Stomach smooth muscle (tissue), 2 donors: Measurements from ENCODE around the gene OR5AR1.

Experiments used
- H3K27ac ChIP-seq: one replicate; pipeline ENCODE4 v1.7.0; 2013; ENCODE audit warnings: mild to moderate bottlenecking, low read length, inconsistent platforms
- H3K27me3 ChIP-seq, 2 donors: one replicate each; pipeline ENCODE4 v1.7.0; 2013; ENCODE audit warnings: low read length in 2 of 2; ENCODE audit not compliant: insufficient read depth in 2 of 2, control insufficient read depth in 1 of 2
- H3K36me3 ChIP-seq, 2 donors: one replicate each; pipeline ENCODE4 v1.7.0; 2013; ENCODE audit warnings: low read length in 2 of 2; ENCODE audit not compliant: control insufficient read depth in 2 of 2, insufficient read depth in 2 of 2
- H3K4me1 ChIP-seq: one replicate; pipeline ENCODE4 v1.7.0; 2013; ENCODE audit warnings: low read length; ENCODE audit not compliant: control insufficient read depth, insufficient read depth
- H3K4me3 ChIP-seq, 2 donors: one replicate each; pipeline ENCODE4 v1.7.0; 2013; ENCODE audit warnings: low read length in 2 of 2
- H3K9ac ChIP-seq, 2 donors: one replicate each; pipeline ENCODE4 v1.7.0; 2013; ENCODE audit warnings: low read length in 2 of 2, mild to moderate bottlenecking in 1 of 2
- H3K9me3 ChIP-seq, 2 donors: one replicate each; pipeline ENCODE4 v1.7.0; 2013; ENCODE audit warnings: low read length in 2 of 2; ENCODE audit not compliant: control insufficient read depth in 2 of 2
- donor health status: healthy.
- donor health status: Pancreatic carcinoma.

Gene OR5AR1

GRCh38 chr11:56693428-56693827 lies 29.9 kb downstream of the OR5AR1 start:
- no peak overlapping the region for H3K4me3 ChIP-seq
- no peak overlapping the region for H3K9ac ChIP-seq
- H3K27ac ChIP-seq, result no peak overlapping the region
- no peaks in the 10 kb centered on the region for H3K36me3 ChIP-seq
- no peaks in the 10 kb centered on the region for H3K9me3 ChIP-seq
- no peaks in the 10 kb centered on the region for H3K4me1 ChIP-seq
- H3K27me3 ChIP-seq, result no peaks in the 10 kb centered on the region

GRCh38 chr11:56698795-56699194 lies 35.3 kb downstream of the OR5AR1 start, which contains the start of gene OR9G1:
OR9G1 (plus strand) TSS chr11:56699095; CDS start chr11:56700388, 1,293 bp downstream.
- no peaks in the 10 kb centered on the region for H3K4me1 ChIP-seq
- no peaks in the 10 kb centered on the region for H3K27me3 ChIP-seq
- H3K36me3 ChIP-seq, result no peaks in the 10 kb centered on the region
- no peaks in the 10 kb centered on the region for H3K9me3 ChIP-seq
- no peak within 1 kb of the TSS for H3K4me3 ChIP-seq
- no peak within 1 kb of the TSS for H3K27ac ChIP-seq
- no peak within 1 kb of the TSS for H3K9ac ChIP-seq

- Histone ChIP-seq H3K27me3 (no peaks in the 10 kb centered on the region), H3K9me3 (no peaks in the 10 kb centered on the region), H3K9ac (no peak overlapping the region), H3K27ac (no peak overlapping the region), H3K4me3 (no peak overlapping the region), H3K36me3 (no peaks in the 10 kb centered on the region), H3K4me1 (no peaks in the 10 kb centered on the region)
Measured at GRCh38 chr11:56700242-56700913, 36.9 kb downstream of the OR5AR1 start.

- Histone ChIP-seq H3K9me3 (no peaks in the 10 kb centered on the region), H3K4me3 (no peak overlapping the region), H3K27me3 (no peaks in the 10 kb centered on the region), H3K4me1 (no peaks in the 10 kb centered on the region), H3K36me3 (no peaks in the 10 kb centered on the region), H3K9ac (no peak overlapping the region), H3K27ac (no peak overlapping the region)
Measured at GRCh38 chr11:56700914-56701485, 37.5 kb downstream of the OR5AR1 start.

- H3K9ac ChIP-seq, result no peak overlapping the region
- H3K9me3 ChIP-seq, result peaks cover 0 to 3% of the 10 kb centered on the region in 2 donors
- no peak overlapping the region for H3K4me3 ChIP-seq
- no peaks in the 10 kb centered on the region for H3K27me3 ChIP-seq
- no peaks in the 10 kb centered on the region for H3K36me3 ChIP-seq
- no peaks in the 10 kb centered on the region for H3K4me1 ChIP-seq
- H3K27ac ChIP-seq, result no peak overlapping the region
Measured at GRCh38 chr11:56705784-56706396, 42.4 kb downstream of the OR5AR1 start.

- H3K27ac ChIP-seq, result no peak overlapping the region
- H3K9ac ChIP-seq, result no peak overlapping the region
- no peaks in the 10 kb centered on the region for H3K36me3 ChIP-seq
- H3K4me1 ChIP-seq, result no peaks in the 10 kb centered on the region
- no peak overlapping the region for H3K4me3 ChIP-seq
- no peaks in the 10 kb centered on the region for H3K27me3 ChIP-seq
- peaks cover 0 to 3% of the 10 kb centered on the region in 2 donors for H3K9me3 ChIP-seq
Measured at GRCh38 chr11:56706486-56706885, 43.0 kb downstream of the OR5AR1 start.

GRCh38 chr11:56714206-56714605 lies 50.7 kb downstream of the OR5AR1 start:
- no peaks in the 10 kb centered on the region for H3K27me3 ChIP-seq
- no peaks in the 10 kb centered on the region for H3K36me3 ChIP-seq
- no peaks in the 10 kb centered on the region for H3K9me3 ChIP-seq
- no peaks in the 10 kb centered on the region for H3K4me1 ChIP-seq
- no peak overlapping the region for H3K4me3 ChIP-seq
- H3K27ac ChIP-seq, result no peak overlapping the region
- H3K9ac ChIP-seq, result no peak overlapping the region
